Muscle of back (tissue), 13 donors: ENCODE results near the gene SHC4. TPM values are rescaled to one million over a fixed set of nuclear protein-coding genes. Genes with fewer than 3 reads are reported as not detected.
"Not testable (repeated sequence)": the region's sequence is repeated elsewhere in the genome, so short reads cannot be mapped to it uniquely, and the experiment has no call there.

ENCODE experiments used
- DNase-seq, 3 donors: peaks; one replicate each; pipeline versions ENCODE4 v3.0.0 to v3.0.0-alpha.2; 2013
- long read RNA-seq, 9 donors: transcript quantifications; one replicate each; lab custom pipeline, GENCODE V29; 2026
- polyA plus RNA-seq, 10 donors: library from polyadenylated mRNA; unstranded; fragments of 120-200 nt; gene quantifications; one replicate each; pipeline ENCODE4 v1.2.1, GENCODE V29; 2013; ENCODE audit not compliant: insufficient read length in 10 of 10

Gene SHC4
- 1 to 10 TPM; 1.1 to 3.2 (median 2.0) TPM for polyA plus RNA-seq
- long read RNA-seq, donor 1 = 0 reads
- long read RNA-seq, donor 2 = 0 reads
- long read RNA-seq, donor 3 = 0 reads
- long read RNA-seq, donor 4 = 0 reads
- long read RNA-seq, donor 5, full-length matches to known transcripts = 1 of 1 reads
- long read RNA-seq, donor 5, partial matches to known transcripts = 0 of 1 reads
- long read RNA-seq, donor 5, other reads (novel, unspliced or antisense) = 0 of 1 reads
- long read RNA-seq, donor 6, full-length matches to known transcripts = 2 of 334 reads
- long read RNA-seq, donor 6, partial matches to known transcripts = 332 of 334 reads
- long read RNA-seq, donor 6, other reads (novel, unspliced or antisense) = 0 of 334 reads
- long read RNA-seq, donor 7 = 0 reads
- long read RNA-seq, donor 8, partial matches to known transcripts = 207 of 207 reads
- long read RNA-seq, donor 8, other reads (novel, unspliced or antisense) = 0 of 207 reads
- long read RNA-seq, donor 9 = 0 reads

DNA sequence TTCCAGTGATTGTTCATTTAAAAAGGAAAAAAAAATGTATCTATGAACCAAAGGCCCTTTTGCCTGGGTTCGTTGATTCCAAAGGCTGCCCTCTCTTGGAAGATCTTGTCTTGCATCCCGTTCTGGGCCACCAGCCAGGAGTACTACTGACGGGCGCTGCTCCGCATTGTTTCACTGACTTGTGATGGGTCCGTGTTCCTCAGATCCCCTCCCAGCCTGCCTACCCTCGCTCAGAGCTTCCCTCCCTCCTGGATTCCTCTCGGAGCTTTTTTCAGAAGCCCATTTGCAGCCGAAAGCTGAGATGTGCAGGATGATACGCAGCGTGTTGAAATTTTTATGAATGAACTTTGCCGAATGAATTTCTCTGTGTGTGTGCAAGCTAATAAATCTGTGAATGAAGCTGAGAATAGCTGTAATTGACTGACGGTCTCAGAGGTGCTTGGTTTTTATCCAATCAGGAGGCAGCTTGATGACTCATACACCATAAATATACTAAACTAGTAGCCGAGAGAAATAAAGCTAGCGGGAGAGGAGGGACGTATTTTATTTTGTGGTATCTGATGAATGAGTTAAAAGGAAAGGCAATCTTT lies at the start of gene SHC4:
SHC4 (minus strand) TSS at position 396 of the 590 bp plus-strand sequence. CDS start 904 bp downstream, outside the sequence.
- peak; percentile 77 to 91 (median 79) for DNase-seq

DNA sequence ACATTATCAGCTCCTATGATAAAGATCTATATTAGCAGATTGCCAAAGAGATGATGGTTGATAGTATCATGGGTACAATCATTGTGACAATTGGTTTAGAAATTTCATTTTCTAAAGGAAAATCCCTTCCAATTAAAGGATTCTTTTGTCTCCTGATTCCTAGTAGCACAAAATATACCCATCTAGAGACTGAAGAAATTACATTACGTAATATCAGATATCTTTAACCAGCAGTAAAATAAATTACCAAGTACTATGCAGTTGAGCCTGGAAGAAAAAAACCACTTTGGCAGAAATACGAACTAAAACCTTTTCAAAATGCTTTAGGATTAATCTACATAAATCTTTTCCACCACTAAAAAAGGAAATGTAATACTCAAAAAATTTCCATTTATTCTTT lies 35.6 kb upstream of the SHC4 start:
- DNase-seq = no peak

- DNase-seq = no peak
Observed at GRCh38 chr15:48996276-48996675, 32.6 kb upstream of the SHC4 start.

GRCh38 chr15:48993380-48993779 lies 29.7 kb upstream of the SHC4 start:
- peak in 1 of 3 donors; percentile 65 for DNase-seq

- no peak for DNase-seq
Observed at GRCh38 chr15:48992545-48992944, 28.8 kb upstream of the SHC4 start.

GRCh38 chr15:48992096-48992495 lies 28.4 kb upstream of the SHC4 start:
- no peak for DNase-seq

- DNase-seq = no peak
Observed at GRCh38 chr15:48989170-48989569, 25.5 kb upstream of the SHC4 start.

- no peak for DNase-seq
Observed at GRCh38 chr15:48987142-48987541, 23.4 kb upstream of the SHC4 start.

- DNase-seq = no peak
Observed at GRCh38 chr15:48986240-48986639, 22.5 kb upstream of the SHC4 start.

- no peak for DNase-seq
Observed at GRCh38 chr15:48985516-48985915, 21.8 kb upstream of the SHC4 start.

- DNase-seq = peak in 2 of 3 donors; percentile 35 to 69
Observed at GRCh38 chr15:48984811-48985352, 21.2 kb upstream of the SHC4 start.

DNA sequence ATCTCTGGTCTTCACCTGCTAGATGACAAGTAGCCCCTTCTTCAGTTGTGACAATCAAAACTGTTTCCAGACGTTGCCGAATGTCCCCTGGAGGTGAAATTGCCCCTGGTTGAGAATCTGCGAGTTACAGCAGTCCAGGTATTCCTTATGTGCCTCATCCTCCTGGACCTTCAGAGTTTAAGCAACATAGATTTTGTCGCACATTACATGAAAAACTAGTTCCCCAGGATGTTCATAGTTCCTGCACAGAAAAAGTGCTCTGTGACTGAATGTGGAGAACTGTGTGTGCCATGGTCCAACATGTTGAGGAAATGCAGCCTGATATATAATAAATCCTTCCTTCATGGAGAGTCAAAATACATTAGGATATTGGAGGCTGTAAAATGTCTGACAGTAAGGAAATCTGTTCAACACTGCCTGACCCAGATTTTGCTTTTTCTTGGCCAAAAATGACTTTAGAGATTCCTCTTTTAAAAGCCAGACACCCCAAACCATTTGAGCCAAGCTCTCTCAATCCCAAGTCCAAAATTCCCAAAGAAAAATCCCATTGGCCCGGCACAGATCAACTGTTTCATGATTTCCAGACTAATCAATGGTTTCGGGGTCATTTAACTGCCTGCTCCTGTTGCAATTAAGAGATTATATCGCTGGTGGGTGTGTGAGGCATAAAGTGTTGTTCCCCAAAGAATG lies 20.4 kb upstream of the SHC4 start:
- DNase-seq = peak in 1 of 3 donors; percentile 63

GRCh38 chr15:48983300-48983699 lies 19.6 kb upstream of the SHC4 start:
- DNase-seq = no peak

GRCh38 chr15:48981941-48982340 lies 18.2 kb upstream of the SHC4 start:
- DNase-seq = no peak

DNA sequence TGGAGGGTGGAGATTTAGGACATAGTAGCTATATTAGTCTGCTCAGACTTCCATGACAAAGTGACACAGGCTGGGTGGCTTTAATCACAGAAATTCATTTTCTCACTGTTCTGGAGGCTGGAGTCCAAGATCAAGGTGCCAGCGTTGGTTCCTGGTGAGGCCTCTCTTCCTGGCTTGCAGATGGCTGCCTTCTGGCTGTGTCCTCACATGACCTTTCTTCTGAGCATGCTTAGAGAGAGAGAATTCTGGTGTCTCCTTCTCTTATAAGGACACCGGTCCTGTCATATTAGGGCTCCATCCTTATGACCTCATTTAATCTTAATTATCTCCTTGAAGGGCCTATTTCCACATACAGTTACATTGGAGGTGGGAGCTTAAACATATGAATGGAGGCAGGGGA lies 14.9 kb upstream of the SHC4 start:
- DNase-seq = no peak

GRCh38 chr15:48976444-48977088 lies 12.8 kb upstream of the SHC4 start:
- no peak for DNase-seq

- DNase-seq = peak; percentile 77 to 93 (median 86)
Observed at GRCh38 chr15:48975472-48976419, 12.0 kb upstream of the SHC4 start.

GRCh38 chr15:48974882-48975281 lies 11.2 kb upstream of the SHC4 start:
- DNase-seq = no peak

DNA sequence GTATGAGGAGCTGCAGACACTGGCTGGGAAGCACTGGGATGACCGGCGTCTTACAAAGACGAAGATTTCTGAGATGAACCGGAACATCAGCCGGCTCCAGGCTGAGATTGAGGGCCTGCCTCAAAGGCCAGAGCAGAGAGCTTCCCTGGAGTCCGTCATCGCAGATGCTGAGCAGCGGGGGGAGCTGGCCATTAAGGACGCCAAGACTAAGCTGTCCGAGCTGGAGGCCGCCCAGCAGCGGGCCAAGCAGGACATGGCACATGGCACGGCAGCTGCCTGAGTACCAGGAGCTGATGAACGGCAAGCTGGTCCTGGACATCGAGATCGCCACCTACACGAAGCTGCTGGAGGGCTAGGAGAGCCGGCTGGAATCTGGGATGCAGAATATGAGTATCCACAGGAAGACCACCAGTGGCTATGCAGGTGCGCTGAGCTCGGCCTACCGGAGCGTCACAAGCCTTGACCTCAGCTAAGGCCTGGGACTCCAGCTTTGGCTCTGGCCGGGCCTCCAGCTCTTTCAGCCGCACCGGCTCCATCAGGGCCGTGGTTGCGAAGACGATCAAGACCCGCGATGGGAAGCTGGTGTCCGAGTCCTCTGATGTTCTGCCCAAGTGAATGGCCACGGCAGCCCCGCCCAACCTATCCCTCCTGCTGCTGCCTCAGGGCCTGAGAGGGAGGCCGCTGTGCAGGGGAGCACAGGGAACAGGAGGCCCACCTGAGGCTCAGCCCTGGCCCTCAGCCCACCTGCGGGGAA lies 9.2 kb upstream of the SHC4 start:
- no peak for DNase-seq

DNA sequence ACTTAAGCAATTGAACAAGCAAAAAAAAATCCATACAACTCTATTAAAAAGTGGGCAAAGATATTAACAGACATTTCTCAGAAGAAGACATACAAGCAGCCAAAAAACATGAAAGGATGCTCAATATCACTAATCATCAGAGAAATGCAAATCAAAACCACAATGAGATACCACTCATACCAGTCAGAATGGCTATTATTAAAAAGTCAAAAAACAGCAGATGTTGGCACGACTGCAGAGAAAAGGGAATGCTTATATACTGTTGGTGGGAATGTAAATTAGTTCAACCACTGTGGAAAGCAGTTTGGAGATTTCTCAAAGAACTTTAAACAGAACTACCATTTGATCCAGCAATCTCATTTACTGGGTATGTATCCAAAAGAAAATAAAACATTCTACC lies 7.2 kb upstream of the SHC4 start:
- not testable (repeated sequence) for DNase-seq
